Right lung (tissue), 5 donors: ENCODE data around the gene HKDC1. TPM values are rescaled to one million over a fixed set of nuclear protein-coding genes. Genes with fewer than 3 reads are reported as not detected.

Source experiments
- polyA plus RNA-seq, 5 donors: library from polyadenylated mRNA; unstranded; fragments of 120-200 nt; gene quantifications; one replicate each; pipeline versions ENCODE4 v1.2.1 to v1.2.3, GENCODE V29; 2013; ENCODE audit warnings: inconsistent platforms in 1 of 5, low replicate concordance in 1 of 5; ENCODE audit not compliant: insufficient read length in 5 of 5, insufficient read depth in 1 of 5

The HKDC1 gene
- polyA plus RNA-seq, 5 donors, result 1.1 to 5.5 (median 3.4) TPM

Other genes with a start within 250 kb of the HKDC1 start
- 10 to 100 TPM; 24.8 to 33.7 (median 28.3) TPM for gene KIFBP, start 231.5 kb upstream of the HKDC1 start, polyA plus RNA-seq
- gene SRGN, start 132.2 kb upstream of the HKDC1 start, polyA plus RNA-seq, result 10 to 100 TPM; 25.5 to 37.5 (median 31.3) TPM
- gene VPS26A, start 96.2 kb upstream of the HKDC1 start, polyA plus RNA-seq, result 10 to 100 TPM; 55.7 to 87.4 (median 71.6) TPM
- 10 to 100 TPM; 35.1 to 43.3 (median 40.8) TPM for gene SUPV3L1, start 40.1 kb upstream of the HKDC1 start, polyA plus RNA-seq
- 10 to 100 TPM; 45.5 to 62.7 (median 53.4) TPM for gene HK1, start 58.2 kb downstream of the HKDC1 start, polyA plus RNA-seq
- gene TACR2, start 196.6 kb downstream of the HKDC1 start, polyA plus RNA-seq, result 1 to 10 TPM in 1 of 5 donors, under 1 TPM in 4; 0.45 to 1.0 (median 0.57) TPM
- 10 to 100 TPM; 37.9 to 44.7 (median 43.1) TPM for gene TSPAN15, start 231.1 kb downstream of the HKDC1 start, polyA plus RNA-seq